ENCODE results near the gene VLDLR.

GRCh38 chr9:2576631-2577030, 45.0 kb upstream of the VLDLR start:
- no peak for TF ChIP-seq POLR2A (IDR thresholded peaks at IDR 0.05; ENCODE audit: low read length)
- TF ChIP-seq GATA1 (IDR thresholded peaks at IDR 0.05; ENCODE audit: low read depth, low read length): no peak

All from erythroblast (primary cell).